Measurements from ENCODE around the gene CAMK4.

DNA sequence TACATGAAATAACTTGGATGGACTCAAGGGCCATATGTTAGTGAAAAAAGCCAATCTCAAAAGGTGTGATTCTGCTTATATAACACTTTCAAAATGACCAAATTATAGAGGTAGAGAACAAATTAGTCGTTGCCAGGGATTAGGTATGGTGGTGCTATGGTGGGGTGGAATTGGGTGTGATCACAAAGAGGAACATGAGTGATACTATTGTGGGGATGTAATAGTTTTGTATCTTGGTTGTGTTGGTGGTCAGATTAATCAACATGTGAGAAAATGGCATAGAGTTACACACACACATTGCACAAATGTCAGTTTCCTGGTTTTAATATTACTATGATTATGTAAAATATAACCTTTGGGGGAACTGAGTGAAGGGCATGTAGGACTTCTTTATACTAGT is 31.9 kb downstream of the CAMK4 start:
- TF ChIP-seq, protein P1, sequence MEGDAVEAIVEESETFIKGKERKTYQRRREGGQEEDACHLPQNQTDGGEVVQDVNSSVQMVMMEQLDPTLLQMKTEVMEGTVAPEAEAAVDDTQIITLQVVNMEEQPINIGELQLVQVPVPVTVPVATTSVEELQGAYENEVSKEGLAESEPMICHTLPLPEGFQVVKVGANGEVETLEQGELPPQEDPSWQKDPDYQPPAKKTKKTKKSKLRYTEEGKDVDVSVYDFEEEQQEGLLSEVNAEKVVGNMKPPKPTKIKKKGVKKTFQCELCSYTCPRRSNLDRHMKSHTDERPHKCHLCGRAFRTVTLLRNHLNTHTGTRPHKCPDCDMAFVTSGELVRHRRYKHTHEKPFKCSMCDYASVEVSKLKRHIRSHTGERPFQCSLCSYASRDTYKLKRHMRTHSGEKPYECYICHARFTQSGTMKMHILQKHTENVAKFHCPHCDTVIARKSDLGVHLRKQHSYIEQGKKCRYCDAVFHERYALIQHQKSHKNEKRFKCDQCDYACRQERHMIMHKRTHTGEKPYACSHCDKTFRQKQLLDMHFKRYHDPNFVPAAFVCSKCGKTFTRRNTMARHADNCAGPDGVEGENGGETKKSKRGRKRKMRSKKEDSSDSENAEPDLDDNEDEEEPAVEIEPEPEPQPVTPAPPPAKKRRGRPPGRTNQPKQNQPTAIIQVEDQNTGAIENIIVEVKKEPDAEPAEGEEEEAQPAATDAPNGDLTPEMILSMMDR (IDR thresholded peaks at IDR 0.05) = no peak
- no peak for TF ChIP-seq POLR2A (IDR thresholded peaks at IDR 0.05)
